ENCODE data around the gene FBXO33. TPM values are rescaled to one million over a fixed set of nuclear protein-coding genes. Genes with fewer than 3 reads are reported as not detected.
A peak's percentile ranks its signal among the peaks of the same experiment; 100 is the strongest.

Gene FBXO33
- 1 to 10 TPM; 8.6 to 9.9 (median 9.6) TPM for total RNA-seq
- long read RNA-seq, donor 1, transcript FBXO33-201 (4 exons, 3,853 nt) = major isoform, 8 of 8 reads
- long read RNA-seq, donor 1, partial matches to known transcripts = 0 of 8 reads
- long read RNA-seq, donor 1, other reads (novel, unspliced or antisense) = 0 of 8 reads
- long read RNA-seq, donor 2, partial matches to known transcripts = 0 of 1 reads
- long read RNA-seq, donor 2, other reads (novel, unspliced or antisense) = 1 of 1 reads

- Histone ChIP-seq H3K4me1 (ENCODE audit: low read depth) (peaks cover 27% of the 10 kb centered on the region), H3K4me3 (peak within 1 kb of the TSS; percentile 95), H3K9me3 (no peaks in the 10 kb centered on the region), H3K36me3 (ENCODE audit: low read depth) (no peaks in the 10 kb centered on the region)
- DNase-seq (peak; percentile 96 to 99 (median 98)), ATAC-seq (peak; percentile 91)
- intact Hi-C loops (cut with DNase I, micrococcal nuclease) = no loop called here
- TF ChIP-seq CTCF (IDR thresholded peaks at IDR 0.05) = no peak
Observed at GRCh38 chr14:39432179-39432618, at the start of gene FBXO33. Gene FBXO33 (minus strand): TSS chr14:39432433. CDS start chr14:39432162, 271 bp downstream.

GRCh38 chr14:39474416-39474911 lies 42.2 kb upstream of the FBXO33 start:
- Histone ChIP-seq H3K9me3 (no peaks in the 10 kb centered on the region), H3K4me3 (no peak overlapping the region), H3K36me3 (ENCODE audit: low read depth) (no peaks in the 10 kb centered on the region), H3K4me1 (ENCODE audit: low read depth) (no peaks in the 10 kb centered on the region)
- no peak for ATAC-seq
- DNase-seq = no peak
- intact Hi-C loops (cut with DNase I, micrococcal nuclease) = no loop called here
- TF ChIP-seq CTCF (IDR thresholded peaks at IDR 0.05) = no peak

DNA sequence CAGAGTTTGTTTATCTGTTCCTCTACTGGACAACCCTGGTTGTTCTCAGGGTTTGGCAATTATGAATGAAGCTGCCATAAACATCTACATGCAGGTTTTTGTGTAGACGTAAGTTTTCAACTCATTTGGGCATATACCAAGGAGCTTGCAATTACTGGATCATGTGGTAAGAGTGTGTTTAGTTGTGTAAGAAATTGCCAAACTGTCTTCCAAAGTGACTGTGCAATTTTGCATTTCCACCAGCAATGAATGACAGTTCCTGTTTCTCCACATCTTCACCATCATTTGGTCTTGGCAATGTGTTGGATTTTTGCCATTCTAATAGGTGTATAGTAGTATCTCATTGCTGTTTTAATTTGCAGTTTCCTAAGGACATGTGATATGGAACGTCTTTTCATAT lies 39.8 kb upstream of the FBXO33 start:
- Histone ChIP-seq H3K36me3 (ENCODE audit: low read depth) (no peaks in the 10 kb centered on the region), H3K4me1 (ENCODE audit: low read depth) (no peaks in the 10 kb centered on the region), H3K4me3 (no peak overlapping the region), H3K9me3 (no peaks in the 10 kb centered on the region)
- no peak for TF ChIP-seq CTCF (IDR thresholded peaks at IDR 0.05)
- intact Hi-C loops (cut with DNase I, micrococcal nuclease) = no loop called here
- ATAC-seq = no peak
- no peak for DNase-seq

DNA sequence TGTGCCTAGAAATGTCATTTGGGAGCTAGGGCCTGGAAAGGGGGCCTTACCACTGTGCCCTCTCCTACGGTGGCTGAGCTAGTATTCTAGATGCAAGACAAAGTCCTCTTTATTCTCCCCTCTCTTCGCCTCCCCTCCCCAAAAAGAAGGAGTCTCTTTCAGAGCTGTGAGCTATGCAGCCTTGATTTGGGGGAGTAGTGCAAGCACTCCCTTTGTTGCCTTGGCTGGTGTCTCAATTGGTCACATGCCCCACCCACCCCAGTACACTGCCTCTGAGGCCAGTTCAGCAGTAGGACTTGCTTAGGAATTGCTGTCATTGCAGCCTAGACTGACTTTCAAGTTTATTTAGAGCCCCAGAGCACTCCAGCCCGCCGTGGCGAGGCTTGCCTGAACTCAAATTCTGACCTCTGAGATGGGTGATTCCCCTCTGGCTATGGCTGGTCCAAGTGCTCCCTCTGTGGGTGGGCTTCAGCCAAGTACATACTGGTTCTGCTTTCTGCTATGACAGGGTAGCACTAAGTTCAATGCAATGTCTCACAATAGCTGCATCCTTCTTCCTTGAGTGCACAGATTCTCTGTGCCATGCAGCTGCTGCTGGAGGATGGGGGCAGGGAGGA lies 37.0 kb upstream of the FBXO33 start:
- Histone ChIP-seq H3K4me1 (ENCODE audit: low read depth) (no peaks in the 10 kb centered on the region), H3K4me3 (no peak overlapping the region), H3K36me3 (ENCODE audit: low read depth) (no peaks in the 10 kb centered on the region), H3K9me3 (no peaks in the 10 kb centered on the region)
- intact Hi-C loops (cut with DNase I, micrococcal nuclease) = no loop called here
- DNase-seq (peak in 2 of 3 donors; percentile 16 to 31), ATAC-seq (no peak)
- TF ChIP-seq CTCF (IDR thresholded peaks at IDR 0.05) = no peak

DNA sequence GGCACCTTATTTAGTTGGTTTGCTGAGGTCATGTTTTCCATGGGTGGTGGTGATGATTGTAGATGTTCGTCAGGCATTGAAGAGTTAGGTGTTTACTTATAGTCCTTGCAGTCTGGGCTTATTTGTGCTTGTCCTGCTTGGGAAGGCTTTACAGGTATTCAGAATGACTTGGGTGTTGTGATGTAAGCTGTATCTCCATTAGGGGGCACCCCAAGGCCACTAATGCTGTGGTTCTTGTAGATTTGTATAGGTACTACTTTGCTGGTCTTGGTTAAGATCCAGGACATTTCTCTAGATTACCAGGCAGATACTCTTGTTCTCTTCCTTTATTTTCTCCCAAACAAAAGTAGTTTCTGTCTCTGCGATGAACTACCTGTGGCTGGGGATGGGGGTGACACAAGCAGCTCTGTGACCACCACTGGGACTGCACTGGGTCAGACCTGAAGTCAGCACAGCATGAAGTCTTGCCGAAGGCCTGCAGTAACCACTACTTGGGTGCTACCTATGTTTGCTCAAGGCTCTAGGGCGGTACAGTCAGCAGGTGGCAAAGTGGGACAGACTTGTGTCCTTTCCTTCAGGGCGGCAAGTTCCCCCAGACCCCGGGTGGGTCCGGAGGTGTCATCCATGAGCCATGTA lies 35.8 kb upstream of the FBXO33 start:
- DNase-seq (peak in 1 of 3 donors; percentile 35), ATAC-seq (no peak)
- H3K36me3 ChIP-seq (ENCODE audit: low read depth) = no peaks in the 10 kb centered on the region
- H3K9me3 ChIP-seq = no peaks in the 10 kb centered on the region
- no peak for TF ChIP-seq CTCF (IDR thresholded peaks at IDR 0.05)
- H3K4me1 ChIP-seq (ENCODE audit: low read depth) = no peaks in the 10 kb centered on the region
- no peak overlapping the region for H3K4me3 ChIP-seq
- intact Hi-C loops (cut with DNase I, micrococcal nuclease) = no loop called here
